NOMO-1 treated with dmso at 0.1 percent for 144 hours (cell line): ENCODE measurements around the gene DIPK2B.

Source experiments
- DNase-seq: peaks from one replicate; lab custom pipeline; 2025; ENCODE audit not compliant: unreplicated experiment; lab: John Stamatoyannopoulos, UW

Gene DIPK2B, protein sequence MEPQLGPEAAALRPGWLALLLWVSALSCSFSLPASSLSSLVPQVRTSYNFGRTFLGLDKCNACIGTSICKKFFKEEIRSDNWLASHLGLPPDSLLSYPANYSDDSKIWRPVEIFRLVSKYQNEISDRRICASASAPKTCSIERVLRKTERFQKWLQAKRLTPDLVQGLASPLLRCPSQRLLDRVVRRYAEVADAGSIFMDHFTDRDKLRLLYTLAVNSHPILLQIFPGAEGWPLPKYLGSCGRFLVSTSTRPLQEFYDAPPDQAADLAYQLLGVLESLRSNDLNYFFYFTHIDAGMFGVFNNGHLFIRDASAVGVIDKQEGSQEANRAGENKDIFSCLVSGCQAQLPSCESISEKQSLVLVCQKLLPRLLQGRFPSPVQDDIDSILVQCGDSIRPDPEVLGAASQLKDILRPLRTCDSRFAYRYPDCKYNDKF

GRCh38 chrX:45200741-45201234 lies at the start of gene DIPK2B:
TSS of gene DIPK2B (minus strand) at chrX:45200876. CDS start at chrX:45200826, 50 bp downstream.
- DNase-seq = no peak

- no peak for DNase-seq
Observed at GRCh38 chrX:45240301-45240700, 39.6 kb upstream of the DIPK2B start.

GRCh38 chrX:45238489-45238888 lies 37.8 kb upstream of the DIPK2B start:
- DNase-seq = no peak

DNA sequence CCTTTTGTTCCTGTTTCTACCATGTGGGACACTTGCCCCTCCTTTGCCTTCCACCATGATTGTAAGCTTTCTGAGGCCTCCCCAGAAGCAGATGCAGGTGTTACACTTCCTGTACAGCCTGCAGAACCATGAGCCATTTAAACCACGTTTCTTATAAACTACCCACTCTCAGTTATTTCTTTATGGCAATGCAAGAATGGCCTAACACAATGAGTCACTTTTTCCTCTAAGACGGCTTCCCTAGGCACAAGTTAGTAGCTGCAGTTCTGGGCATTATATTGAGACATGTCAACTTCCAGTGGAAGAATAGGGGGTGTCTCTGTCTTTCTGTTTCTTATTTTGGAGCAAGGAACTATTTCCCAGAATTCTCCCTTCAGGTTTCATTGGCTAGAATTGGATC lies 32.9 kb upstream of the DIPK2B start:
- DNase-seq = no peak

DNA sequence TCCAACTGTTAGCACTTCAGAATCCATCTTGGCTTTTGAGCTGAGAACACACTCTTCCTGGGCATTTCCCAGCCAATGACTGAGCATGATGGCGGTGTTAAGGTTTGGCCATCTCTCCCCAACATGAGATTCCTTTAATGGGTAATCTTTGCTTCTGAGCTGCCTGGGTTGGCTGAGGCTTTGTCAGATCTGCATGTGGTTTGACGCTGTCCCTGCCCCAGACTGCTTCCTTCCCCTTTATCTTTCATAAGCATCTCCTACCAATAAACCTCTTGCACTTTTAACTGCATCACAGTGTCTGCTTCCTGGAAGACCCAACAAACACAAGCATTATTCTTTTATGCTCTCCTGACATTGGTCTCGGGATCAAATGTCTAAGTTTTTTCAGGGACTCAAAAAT lies 31.5 kb upstream of the DIPK2B start:
- DNase-seq = peak; percentile 10

DNA sequence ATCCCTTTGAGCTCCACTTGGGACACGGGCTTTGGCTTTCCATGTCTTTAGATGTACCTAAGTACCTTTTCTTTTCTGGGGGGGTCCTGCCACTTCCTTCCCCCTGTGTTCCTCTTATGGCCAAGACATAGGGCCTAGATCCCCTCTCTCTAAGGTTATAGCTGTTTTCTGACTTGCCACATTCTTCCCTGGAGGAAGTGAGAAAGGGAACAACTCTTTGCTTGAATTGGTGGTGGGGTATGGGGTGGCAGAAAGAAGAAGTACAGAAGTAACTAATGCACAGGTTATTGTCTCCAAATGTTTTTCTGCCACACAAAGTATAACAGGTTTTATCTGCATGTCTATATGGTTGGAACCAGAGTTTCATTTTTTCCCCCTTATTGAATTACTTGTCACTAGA lies 29.7 kb upstream of the DIPK2B start:
- DNase-seq = peak; percentile 79

GRCh38 chrX:45229348-45229747 lies 28.7 kb upstream of the DIPK2B start:
- DNase-seq = no peak

GRCh38 chrX:45228126-45228525 lies 27.4 kb upstream of the DIPK2B start:
- no peak for DNase-seq

DNA sequence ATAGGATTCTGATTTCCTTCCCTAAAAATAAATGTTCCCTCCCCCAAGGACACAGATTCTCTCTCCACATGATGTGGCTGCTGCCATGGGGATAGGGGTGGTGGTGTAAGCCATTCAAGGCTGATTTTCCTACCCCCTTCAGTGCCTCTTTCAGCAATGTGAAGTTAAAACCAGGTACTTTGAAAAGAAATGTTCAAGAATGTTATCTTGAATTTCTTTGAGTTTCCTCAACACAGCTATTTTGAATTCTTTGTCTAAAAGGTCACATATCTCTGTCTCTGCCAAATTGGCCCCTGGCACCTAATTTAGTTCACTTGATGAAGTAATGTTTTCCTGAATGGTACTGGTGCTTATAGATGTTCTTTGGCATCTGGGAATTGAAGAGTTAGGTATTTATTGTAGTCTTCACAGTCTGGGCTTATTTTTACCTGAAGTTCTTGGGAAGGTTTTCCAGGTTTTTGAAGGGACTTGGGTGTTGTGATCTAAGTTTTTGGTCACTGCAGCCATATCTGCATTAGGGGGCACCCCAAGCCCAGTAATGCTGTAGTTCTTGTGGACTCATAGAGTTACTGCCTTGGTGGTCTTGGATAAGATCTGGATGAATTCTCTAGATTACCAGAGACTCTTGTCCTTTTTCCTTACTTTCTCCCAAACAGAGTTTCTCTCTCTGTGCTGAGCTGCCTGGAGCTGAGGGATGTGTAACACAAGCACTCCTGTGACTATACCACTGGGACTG lies 7.6 kb upstream of the DIPK2B start:
- DNase-seq = no peak

DNA sequence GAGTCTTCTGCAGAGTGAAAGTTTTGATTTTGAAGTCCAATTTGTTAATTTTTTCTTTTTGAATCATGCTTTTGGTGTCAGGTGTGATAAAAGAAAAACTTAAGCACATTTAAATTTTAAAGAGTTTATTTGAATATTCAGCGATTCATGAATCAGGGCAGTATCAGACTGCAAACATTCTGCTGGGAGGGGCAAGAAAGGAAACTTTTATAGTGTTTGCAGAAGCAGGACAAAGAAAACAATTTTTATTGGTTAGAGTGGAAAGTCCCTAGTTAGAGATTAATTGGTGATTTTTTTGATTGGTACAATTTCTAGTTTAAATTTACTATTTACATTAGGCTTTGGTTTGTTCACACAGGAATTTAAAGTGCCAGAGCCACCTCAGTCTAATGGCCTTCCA lies 1.5 kb upstream of the DIPK2B start:
- no peak for DNase-seq

DNA sequence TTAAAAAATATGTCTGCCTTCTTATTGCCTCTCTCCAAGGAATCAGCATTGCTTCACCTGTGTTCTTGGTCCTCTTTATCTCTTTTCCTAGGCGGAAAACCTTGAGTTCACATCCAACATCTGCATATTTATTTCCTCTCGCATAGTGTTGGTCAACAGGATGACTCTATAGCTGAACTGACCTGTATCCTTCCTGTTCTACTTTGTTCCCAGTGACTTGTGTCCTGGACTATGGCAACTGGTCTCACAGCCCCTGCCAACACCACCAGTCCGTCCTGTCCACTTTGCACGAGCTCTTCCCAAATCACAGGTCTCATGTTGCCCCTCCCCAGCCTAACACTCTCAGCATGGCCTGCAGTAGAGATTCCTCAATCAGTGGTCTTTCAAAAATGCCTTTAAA lies 2.0 kb downstream of the DIPK2B start:
- DNase-seq = no peak

DNA sequence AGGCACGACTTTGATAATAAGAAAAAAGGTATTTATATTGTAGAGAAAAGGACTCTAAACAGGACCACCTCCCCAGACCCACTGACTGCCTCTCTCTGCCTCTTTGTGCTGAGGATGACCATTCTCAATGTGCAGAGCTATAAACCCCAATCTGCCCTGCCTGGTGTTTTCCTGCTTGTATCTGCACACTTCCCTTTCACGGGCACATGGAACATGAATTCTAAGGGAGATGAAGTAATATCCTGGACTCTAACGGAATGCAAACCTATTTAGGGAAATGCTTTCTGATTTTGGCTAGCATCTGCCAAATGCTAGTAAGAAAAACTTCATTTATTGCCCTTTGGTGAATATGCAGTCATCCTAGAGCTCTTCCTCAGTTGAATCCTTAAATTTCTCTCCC lies 2.4 kb downstream of the DIPK2B start:
- no peak for DNase-seq

- DNase-seq = no peak
Observed at GRCh38 chrX:45196701-45197100, 4.0 kb downstream of the DIPK2B start.

GRCh38 chrX:45191820-45192409 lies 8.8 kb downstream of the DIPK2B start:
- no peak for DNase-seq

DNA sequence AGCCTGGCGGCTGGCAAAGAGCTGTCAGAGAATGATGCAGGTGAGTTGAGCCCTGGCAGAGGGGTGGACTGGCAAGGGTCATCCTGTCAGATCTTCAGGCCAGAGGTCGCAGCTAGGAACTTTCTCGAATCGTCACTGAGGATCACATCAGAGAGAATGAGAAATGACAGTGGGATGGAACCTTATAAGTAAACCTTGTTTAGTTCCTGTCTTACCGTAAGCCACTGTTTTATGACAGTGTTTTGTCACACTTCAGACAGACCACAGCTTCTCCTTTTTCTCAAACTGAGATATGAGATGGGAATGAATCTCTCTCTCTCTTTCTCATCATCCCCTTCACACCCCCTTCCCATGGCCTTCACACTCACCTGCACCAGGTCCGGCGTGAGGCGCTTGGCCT lies 9.3 kb downstream of the DIPK2B start:
- DNase-seq = peak; percentile 25

GRCh38 chrX:45187731-45188130 lies 12.9 kb downstream of the DIPK2B start:
- DNase-seq = no peak

DNA sequence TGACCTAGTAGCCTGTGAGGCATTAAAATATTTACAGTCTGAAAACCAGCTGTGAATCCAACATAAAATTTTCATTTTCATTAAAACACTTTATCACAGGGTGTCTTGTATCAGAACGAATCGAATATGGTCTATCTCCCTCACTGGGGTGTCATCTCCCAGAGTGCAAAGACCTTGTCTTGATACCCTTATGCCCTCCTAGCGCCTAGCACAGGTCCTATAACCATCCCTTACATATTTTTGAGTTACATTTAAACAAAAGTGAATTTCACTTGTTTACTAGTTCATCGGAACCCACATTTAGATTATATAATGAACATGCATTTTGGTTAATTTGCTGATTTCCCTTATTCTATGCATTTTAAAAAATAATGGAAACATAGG lies 14.0 kb downstream of the DIPK2B start:
- no peak for DNase-seq

DNA sequence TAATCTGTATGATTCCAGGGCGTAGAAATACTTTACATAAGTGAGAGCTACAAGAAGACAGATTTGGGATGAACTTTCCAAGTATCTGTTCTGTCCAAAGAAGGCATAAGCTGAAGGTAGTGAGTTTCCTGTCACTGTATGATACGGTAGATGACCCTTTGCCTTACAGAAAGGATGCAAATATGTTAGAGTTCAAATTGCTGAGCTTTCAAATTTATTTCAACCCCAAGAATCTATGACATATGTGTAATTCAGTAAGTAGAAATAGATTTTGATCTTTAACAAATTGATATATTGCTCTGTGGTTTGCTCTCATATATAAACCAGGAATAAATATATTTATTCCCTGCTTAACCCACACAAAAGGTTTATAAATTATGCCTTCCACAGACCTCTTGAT lies 16.5 kb downstream of the DIPK2B start:
- DNase-seq = no peak

DNA sequence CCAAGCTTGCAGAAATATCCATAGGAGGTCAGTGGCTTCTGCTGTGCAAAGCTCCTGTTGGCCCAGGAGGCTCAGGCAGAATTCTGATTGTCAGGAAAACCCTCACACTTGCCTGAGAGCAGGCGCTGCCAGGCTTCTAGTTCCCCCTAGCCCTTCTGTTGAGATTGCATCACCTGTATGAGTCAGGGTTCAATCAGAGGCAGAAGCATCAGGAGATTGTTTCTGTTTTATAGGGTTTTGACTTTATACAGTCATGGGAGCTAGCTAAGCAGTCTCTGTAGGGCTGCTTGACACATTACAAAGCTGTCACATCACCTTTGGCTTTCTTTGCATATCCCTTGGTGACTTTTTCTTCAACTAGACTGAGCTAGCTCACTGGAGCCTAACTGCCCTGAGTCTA lies 27.8 kb downstream of the DIPK2B start:
- peak; percentile 29 for DNase-seq

DNA sequence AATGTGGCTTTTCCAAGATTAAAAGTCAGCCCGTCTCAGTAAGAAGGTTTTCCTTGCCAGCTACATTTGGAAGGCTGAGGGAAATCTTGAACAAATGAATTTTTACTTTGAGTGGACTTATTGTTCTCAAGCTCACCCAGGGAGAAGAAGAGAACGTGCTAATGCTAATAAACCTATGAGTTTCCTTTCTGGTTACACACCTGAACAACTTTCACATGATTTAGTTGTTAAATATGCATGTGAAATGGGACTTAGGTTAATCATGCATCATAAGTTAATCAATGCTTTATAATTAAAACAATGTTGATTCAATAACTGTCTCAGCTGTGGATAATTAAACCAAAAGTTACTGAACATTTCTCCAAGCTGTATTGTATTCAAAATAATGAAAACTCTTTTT lies 33.9 kb downstream of the DIPK2B start:
- DNase-seq = no peak

DNA sequence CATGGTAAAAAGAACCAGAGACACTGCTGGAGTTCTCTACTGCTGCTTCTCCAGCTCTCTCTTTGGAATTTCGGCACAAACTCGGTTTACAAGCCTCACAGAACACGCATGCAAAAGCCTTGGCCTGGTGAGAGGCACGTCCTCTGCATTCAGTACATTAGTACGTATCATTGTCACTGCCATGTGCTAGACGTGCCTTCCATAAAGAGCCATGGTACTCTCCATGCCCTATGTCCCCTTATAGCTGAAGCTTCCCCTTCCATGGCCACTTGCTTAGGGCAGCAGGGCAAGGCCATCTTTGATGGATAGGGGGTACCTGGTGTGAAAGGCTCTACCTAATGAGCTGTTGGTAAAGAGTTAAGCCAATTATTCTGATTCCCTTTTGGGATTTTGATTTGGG lies 35.0 kb downstream of the DIPK2B start:
- no peak for DNase-seq

- DNase-seq = no peak
Observed at GRCh38 chrX:45164995-45165394, 35.7 kb downstream of the DIPK2B start.
